NOMO-1 (cell line): ENCODE results near the gene ZNF580.

Source experiments
- DNase-seq, 2 experiments: peaks; one replicate each; lab custom pipeline; 2025; ENCODE audit not compliant: unreplicated experiment in 2 of 2; lab: John Stamatoyannopoulos, UW

Gene ZNF580

DNA sequence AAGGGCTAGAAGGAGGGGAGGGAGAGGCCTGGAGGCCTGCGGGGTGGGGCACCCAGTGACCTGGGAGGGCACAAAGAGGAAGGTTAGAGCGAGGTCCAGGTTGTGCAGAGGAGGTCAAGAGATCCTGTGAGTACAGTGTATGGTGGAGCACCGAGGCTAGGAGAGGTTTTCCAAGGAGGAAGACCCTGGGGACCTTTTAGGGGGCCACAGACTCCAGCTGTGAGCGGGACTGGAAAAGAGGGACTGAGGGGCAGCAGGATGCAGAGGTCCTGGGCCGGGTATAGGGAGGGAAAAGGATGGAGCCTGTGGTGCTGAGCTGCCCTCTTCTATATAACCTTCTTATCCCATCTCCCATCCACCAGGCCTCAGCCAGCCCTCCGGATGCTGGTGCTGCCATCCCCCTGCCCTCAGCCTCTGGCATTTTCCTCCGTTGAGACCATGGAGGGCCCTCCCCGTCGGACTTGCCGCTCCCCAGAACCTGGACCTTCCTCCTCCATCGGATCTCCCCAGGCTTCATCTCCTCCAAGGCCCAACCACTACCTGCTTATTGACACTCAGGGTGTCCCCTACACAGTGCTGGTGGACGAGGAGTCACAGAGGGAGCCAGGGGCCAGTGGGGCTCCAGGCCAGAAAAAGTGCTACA is 3.5 kb downstream of the ZNF580 start:
- no peak for DNase-seq

DNA sequence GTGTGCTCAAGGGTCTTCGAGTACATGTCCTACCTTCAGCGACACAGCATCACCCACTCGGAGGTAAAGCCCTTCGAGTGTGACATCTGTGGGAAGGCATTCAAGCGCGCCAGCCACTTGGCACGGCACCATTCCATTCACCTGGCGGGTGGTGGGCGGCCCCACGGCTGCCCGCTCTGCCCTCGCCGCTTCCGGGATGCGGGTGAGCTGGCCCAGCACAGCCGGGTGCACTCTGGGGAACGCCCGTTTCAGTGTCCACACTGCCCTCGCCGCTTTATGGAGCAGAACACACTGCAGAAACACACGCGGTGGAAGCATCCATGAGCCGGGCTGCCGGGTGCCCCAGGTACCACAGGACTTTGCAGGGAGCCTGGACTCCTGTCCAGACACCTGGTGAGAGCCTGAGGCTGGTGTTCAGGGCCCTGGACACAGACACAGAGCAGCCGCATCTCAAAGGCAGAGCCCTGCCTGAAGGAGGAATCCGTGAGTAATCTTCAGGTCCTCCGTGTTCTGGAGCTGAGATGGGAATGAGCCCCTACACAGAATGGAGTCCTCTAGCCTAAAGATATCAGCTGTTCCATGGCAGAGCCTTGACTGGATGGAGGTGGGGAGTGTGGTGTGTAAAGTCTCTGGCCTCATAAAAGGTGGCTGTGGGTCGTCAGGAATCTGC is 4.2 kb downstream of the ZNF580 start:
- no peak for DNase-seq

DNA sequence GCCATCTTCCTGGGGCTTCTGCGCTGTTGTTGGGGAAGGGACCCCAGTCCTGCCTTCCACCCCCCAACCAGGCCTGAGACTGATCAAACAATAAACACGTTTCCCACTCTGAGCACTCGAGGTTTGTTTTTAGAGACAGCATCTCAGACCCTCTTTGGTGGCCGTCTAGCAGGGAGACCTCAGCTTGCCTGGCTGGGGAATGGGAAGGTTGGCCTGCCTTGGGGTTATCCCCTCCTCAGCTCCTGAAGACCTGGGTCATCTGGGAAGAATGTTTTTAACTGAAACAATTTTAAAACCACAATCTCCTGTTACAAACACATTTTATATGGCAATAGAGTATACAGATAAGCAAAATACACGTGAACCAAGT is 4.7 kb downstream of the ZNF580 start:
- DNase-seq, result no peak

DNA sequence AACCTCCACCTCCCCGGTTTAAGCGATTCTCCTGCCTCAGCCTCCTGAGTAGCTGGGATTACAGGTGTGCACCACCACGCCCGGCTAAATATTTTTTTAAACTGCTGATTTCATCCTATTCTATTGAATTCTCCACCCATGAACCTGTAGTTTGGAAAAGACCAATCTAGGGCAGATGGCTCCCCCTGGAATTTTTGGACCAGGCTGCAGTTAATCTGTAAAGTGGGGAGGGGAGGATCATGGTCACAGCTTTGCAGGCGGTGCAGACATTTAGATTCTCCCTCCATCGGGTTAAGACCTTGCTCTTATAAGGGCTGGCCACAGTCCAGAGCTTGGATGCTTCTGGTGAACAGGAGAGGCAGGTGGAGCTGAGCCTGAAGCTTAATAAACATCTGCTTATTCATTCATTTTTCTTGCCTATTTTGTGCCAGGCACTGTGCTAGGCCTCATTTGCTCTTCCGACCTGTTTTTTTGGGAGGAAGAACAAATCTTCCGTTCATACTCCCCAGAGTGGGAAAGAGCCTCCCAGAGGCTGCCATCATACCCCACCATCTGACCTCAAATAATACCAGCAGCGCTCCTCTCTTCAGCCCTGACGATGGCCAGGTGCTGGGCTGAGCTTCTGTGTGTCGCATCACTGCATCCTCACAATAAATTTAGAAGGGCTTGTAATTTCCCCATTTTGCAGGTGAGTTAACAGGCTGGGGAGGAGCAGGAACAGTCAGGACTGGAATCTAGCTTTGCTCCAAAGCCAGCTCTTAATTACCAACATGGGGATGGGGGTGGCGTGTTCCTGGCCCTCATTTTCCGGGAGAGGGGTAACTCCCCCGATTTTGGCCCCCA is 6.3 kb downstream of the ZNF580 start:
- no peak for DNase-seq

DNA sequence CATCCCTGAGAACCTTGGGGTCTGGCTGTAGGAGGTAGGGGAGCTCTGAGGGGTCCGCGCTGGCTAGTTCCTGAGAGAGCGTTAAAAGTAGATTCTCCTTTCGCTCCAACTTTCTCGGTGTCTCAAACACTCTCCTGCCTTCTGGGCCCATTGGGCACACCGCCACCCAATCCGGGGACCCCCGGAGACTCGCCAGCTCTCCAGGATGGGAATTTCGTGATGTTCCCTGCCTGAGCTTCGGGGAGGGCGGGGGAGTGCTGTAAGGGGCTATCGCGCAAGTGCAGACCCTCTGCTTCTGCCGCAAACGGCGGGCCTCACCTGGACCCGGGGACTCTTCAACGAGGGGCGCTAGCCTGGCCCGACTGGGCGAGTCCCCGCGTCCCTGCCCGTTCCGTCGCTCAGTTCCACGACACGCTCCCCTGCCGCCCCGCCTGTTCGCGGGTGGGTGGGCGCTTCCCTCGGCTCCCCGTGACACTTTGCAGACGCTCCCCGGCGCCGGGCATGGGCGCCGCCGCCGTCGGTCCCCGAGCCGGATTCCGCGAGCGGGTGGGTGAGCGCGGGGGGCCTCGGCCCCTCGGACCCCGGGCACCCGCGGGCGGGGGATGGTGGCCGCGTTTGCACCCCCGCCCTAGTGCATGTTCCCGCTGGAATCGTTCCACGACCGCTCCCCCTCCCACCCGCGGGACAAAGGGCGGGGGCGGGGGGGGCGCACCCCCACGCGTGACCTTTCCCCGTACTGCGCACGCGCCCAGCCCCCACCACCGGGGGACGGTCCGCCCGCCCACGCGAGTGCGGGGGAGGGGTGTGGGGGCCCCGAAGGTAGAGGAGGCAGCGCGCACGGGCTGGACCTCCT is 7.2 kb downstream of the ZNF580 start, which contains the start of gene CCDC106:
TSS of gene CCDC106 (plus strand) at position 481 of the 853 bp plus-strand sequence. CDS start 835 bp downstream, outside the sequence.
- DNase-seq, result peak; percentile 27 to 40

DNA sequence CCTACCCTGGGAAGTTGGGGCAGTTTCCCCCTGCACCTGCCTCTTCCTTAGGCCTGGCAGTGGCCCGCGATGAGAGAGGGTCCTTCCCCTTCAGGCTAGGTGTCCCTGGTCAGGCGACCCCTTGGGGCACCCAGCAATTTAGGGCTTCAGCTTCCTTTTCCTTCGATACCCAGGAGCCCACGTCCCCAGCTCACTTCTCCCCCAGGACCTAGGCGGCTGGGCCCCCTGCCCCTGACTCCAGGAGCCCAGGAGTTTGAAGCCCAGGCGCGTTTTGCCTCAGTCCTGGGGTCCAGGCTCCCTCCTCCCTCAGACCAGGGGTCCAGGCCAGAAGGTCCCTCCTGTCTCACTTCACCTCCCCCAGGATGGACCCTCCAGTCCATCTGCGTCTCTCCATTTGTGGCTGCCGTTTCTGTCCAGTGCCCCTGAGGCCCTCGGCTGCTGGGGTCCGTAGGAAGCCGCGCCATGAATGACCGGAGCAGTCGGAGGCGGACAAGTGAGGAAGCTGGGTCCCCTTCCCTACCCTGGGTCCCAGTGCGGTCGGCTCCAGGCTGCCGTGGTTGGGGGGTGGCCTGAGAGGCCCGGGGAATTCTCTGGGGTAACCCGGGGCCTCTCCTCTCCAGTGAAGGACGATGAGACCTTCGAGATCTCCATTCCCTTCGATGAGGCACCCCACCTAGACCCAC is 7.9 kb downstream of the ZNF580 start:
- no peak for DNase-seq

DNA sequence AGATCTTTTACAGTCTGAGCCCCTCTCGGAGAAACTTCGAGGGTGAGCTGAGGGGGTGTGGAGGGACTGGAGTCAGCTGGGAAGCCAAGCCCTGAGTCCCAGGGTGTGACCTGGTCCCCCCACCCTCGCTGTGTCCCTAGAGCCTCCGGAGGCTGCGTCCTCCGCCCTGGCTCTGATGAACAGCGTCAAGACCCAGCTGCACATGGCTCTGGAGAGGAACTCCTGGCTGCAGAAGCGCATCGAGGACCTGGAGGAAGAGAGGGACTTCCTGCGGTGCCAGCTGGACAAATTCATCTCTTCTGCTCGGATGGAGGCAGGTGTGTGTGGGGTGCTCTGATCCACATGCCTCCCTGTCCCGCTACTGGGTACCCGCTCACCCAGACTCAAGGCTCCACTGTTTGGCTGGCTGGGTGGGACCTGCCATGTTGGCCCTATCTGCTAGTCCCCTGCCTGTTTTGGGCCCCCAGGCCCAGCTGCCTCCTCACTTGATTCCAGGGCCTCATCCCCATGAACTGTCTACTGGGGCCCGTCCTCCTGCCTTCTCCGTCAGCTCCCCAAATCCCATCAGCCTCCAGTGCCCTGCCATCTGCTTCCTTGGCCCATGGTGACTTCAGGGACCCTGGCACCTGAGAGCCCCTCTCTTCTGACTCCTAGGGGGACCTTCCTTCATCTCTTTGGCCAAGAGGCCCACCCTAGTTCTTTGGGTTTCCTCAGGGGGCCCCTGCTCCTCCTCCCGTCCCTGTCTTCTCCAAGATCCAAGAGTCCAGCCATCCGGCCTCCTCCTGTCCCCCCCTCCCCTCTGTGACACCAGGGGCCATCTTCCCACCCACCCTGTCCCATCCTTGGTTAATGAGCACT is 8.7 kb downstream of the ZNF580 start:
- DNase-seq, result no peak

DNA sequence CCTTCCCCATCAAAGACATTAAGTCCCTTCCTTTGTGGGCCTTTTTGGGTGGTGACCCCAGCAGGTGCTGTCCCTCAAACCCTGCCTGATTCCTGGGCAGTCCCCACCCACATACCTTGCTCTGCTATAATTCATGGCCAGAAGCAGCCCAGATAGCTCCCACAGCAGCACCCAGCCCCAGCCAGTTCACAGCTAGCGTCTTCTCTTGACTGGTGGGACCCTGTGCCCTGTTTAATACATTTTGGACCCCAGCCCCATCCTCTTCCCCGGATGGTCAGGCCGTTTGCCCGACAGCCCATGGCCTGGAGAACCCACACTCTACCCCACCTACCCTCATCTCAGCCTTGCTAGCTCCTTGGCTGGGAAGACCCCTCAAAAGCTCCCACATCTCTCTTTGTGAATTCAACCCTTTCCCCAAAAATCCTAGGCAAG is 9.3 kb downstream of the ZNF580 start:
- DNase-seq, result no peak

DNA sequence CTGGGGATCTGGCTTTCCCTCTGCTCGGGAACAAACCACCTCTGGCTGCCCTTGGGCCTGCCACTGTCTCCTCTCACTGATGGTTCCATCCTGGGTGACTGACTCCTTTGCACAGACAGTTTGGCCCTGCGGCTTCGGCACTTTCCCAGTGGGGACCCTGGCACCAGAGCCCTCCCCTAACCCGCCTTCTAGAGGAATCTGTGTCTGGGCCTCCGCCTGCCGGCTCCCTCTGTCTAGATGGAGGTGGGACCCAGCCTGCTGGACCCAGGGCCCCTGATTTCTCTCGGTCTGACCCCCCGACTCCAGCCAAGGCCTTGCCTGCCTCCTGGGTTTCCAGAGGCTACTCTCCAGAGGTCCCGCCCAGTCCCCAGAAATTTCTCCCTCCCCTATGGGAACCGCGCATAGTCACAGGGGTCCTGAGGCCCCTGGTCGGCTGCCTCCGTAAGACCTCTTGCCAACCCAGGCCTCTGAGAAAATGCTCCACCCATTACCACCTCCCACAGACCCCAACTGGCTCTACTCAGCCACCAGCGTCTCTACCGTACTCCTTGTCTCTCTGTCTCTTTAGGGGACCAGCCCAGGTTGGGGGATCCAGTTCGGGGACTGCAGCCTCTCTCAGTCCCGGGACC is 9.9 kb downstream of the ZNF580 start:
- no peak for DNase-seq

DNA sequence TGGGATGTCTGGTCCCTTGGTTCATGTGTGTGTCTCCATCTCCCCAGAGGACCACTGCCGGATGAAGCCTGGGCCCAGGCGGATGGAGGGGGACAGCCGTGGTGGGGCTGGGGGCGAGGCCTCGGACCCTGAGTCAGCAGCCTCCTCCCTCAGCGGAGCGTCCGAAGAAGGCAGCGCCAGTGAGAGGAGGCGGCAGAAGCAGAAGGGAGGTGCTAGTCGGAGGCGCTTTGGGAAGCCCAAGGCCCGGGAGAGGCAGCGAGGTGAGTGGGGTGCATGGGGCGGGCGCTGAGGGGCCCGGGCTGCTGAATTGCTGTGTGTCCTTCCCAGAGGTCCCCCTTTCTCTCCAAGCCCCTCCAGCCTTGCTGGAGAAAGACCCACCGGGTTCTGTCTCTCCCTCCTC is 10.4 kb downstream of the ZNF580 start:
- DNase-seq, result no peak

DNA sequence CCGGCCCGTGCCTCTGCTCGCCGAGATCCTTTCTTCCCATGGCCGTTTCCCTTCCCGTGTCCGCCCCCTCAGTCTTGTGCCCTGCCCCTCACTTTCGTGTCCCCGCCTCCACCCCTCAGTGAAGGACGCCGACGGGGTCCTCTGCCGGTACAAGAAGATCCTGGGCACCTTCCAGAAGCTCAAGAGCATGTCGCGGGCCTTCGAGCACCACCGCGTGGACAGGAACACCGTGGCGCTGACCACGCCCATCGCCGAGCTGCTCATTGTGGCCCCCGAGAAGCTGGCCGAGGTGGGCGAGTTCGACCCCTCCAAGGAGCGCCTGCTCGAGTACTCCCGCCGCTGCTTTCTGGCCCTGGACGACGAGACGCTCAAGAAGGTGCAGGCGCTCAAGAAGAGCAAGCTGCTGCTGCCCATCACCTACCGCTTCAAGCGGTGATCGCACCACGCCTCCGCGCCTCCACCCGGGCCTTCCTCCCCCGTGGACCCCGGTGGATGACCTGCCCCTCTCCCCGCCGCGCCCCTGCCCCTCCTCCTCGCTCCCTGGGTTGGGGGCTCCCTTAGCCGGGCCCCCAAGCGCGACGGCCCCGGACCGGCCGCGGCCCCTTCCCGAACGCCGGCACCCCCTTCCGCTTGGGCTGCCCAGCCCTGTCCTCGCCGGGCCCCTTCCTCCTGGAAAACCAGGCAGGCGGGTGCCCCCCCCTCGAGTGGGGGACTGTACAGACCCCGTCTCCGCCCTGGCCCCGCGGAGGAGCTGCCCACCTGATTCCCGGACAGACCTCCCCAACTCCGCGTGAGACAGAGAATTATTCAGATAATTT is 11.7 kb downstream of the ZNF580 start:
- no peak for DNase-seq

DNA sequence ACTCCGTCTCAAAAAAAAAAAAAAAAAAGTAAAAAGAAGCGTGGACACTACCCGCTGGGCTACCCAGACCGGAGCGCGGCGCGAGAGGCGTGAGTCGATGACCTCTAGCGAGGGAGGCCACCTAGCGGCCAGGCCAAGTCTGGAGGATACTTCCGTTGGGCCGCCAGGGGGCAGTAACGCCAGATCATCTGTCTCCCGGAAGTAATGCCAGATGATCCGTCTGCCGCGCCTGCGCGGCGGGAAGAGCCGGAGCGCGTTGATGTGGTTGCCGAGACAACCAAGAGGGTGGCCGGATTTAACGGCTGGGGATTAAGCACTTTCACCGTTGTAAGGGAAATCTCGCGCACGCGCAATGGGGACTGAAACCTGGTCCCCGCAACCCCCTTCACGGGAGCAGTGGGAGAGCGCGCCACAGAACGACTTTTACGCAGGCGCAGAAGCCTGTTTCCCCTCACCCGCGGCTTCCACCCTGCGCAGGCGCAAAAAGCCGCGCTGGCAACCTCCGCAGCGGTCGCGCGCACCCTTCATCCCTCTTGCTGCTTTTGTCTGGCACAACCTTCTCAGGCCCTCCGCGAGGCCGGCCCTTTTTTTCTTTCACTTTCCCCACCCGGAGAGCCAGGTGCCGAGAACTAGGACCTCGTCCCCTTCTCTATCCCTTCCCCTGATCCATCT is 13.0 kb downstream of the ZNF580 start:
- DNase-seq, result peak; percentile 92 to 96

DNA sequence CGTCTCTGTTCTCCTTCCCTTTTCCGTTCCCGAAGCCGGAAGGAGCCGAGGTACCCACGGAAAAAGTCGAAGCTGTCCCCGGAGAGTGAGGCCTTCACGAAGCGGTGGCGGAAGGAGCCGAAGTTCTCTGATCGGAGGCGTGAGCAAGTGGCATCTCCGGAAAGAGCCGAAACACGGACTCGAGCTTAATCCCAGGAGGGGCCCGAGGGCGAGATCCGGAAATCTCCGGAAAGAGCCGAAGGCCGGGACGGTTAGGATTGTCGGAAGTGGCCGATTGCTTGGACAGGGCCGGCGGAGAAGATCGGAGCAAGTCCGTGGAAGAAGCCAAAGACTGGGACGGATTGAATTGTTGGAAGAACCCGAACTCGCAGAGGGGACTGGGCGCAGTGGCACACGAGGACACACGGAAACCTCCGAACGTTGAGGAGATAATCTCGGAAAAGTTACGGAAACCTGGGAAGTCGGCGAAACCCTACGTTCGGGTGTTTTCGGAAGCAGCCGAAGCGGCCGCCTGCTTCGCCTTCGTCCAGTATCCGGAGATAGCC is 13.6 kb downstream of the ZNF580 start:
- DNase-seq, result peak; percentile 99

DNA sequence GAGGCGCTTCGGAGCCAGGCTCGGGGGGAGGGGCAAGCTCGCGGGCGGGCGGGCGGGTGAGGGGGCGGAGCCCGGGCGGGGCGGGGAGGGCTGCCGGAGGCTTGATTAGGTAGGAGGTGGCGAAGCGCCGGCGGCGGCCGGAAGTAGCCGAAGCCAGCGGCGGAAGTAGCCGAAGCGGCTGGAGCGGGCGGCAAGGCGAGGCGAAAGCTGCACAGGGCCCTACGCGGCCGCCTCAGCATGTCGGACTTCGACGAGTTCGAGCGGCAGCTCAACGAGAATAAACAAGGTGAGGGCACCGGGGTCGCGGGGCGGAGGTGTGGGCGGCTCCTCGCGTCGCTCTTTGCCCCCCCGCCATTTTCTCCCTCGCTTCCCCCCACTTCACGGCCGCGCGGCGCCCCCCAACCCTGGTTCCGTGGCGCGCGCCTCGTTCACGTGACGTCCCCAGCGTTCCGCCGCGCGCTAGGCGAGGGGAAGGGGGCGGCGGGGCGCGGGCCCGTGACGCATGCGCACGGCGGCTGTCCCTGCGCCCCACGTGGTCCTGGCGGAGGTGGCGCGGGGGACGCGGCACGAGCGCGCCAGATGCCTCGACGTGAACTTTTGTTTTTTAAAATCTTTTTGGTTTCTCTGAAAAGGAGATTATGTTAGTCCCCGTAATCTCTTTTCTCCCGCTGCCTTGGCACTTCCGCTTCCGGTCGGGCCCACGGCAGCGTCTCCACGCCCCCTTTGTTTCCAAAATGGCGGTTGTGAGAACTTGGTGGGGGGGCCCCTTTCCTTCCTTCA is 14.3 kb downstream of the ZNF580 start, which contains the start of gene U2AF2:
TSS of gene U2AF2 (plus strand) at position 168 of the 780 bp plus-strand sequence. CDS start at position 238, 70 bp downstream.
- DNase-seq, result peak; percentile 92 to 94

DNA sequence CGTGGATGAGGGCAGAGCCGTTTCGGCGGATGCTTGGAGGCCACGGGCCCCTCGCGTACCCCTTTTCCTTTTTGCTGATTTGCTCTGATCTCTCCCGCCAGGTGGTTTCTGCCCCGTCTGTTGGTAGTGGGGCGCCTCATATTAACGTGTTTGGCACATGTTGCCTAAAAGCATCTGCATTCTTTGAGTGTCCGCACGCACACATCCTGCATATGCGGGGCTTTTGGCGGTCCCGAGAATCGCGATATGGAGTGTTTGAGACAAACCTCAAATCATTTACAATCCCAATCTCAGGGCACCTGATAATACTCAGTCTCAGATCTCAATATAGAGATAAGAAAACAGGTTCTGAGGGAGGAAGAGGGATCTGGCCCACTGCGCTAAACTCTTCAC is 14.8 kb downstream of the ZNF580 start:
- DNase-seq, result no peak

DNA sequence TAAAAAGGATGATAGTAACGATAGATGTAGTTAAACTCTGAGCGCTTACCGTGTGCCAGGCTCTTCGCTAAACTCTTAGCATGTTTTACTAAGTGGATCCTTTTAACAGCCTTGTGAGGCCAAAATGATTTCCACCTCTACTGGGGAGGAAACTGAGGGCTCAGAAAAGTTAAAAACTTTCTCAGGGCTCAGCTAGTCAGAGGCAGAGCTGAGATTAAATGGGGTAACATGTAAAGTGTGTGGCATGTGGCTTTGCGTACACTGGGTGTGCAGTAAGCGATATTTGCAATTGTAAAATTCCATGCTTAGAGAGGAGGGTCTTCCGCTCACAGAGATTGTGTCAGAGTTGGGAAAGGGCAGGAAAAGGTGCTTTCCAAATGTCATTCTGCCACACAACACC is 15.8 kb downstream of the ZNF580 start:
- no peak for DNase-seq
